Right atrium auricular region (tissue), 2 donors: Measurements from ENCODE around the gene TAX1BP1. TPM values are rescaled to one million over a fixed set of nuclear protein-coding genes. Genes with fewer than 3 reads are reported as not detected.

Source experiments
- DNase-seq: peaks from one replicate; pipeline ENCODE4 v3.0.0-alpha.2; 2019; ENCODE audit warnings: low spot score
- H3K27ac ChIP-seq, 2 donors: fragments of 200-600 bp; sonication (generic); 1 replicate in 1 of 2; 2 replicates in 1 of 2; pipeline ENCODE4 v1.5.1; 2016 to 2019
- H3K27me3 ChIP-seq, 2 donors: fragments of 200-600 bp; sonication (generic); one replicate each; pipeline versions ENCODE4 v1.5.1 to v1.6.0; 2017 to 2019
- H3K36me3 ChIP-seq: fragments of 200-600 bp; sonication (generic); one replicate; pipeline ENCODE4 v1.5.1; 2016
- H3K4me1 ChIP-seq, 2 donors: fragments of 200-600 bp; sonication (generic); one replicate each; pipeline versions ENCODE4 v1.5.1 to v1.6.0; 2017 to 2019
- H3K4me3 ChIP-seq, 2 donors: fragments of 200-600 bp; sonication (generic); 1 replicate in 1 of 2; 2 replicates in 1 of 2; pipeline ENCODE4 v1.5.1; 2017 to 2019; ENCODE audit warnings: mild to moderate bottlenecking in 1 of 2, moderate library complexity in 1 of 2
- H3K9me3 ChIP-seq, 2 donors: fragments of 200-600 bp; sonication (generic); one replicate each; pipeline ENCODE4 v1.5.1; 2019
- CTCF ChIP-seq, 2 donors: fragments of 200-600 bp; sonication (generic); IDR thresholded peaks; one replicate each; pipeline ENCODE4 v1.5.1; 2019; ENCODE audit warnings: antibody characterized with exemption in 2 of 2
- total RNA-seq, 2 donors: library from RNA; depleted of rRNA; stranded (reverse); fragments of >200 nt; gene quantifications; one replicate each; pipeline ENCODE4 v1.1.0, GENCODE V29; 2016

The TAX1BP1 gene
- total RNA-seq, 2 donors from 2014 or later: 90.0 to 124 TPM

GRCh38 chr7:27774717-27775328, 34.9 kb downstream of the TAX1BP1 start:
- no peaks in the 10 kb centered on the region for H3K9me3 ChIP-seq
- H3K27ac ChIP-seq: no peak overlapping the region
- H3K27me3 ChIP-seq: no peaks in the 10 kb centered on the region
- H3K4me3 ChIP-seq: no peak overlapping the region
- peaks cover 12% of the 10 kb centered on the region for H3K36me3 ChIP-seq
- peak in 1 of 2 donors; percentile 59 for TF ChIP-seq CTCF (IDR thresholded peaks at IDR 0.05)
- no peak for DNase-seq
- no peaks in the 10 kb centered on the region for H3K4me1 ChIP-seq

- H3K36me3 ChIP-seq: peaks cover 5% of the 10 kb centered on the region
- no peaks in the 10 kb centered on the region for H3K9me3 ChIP-seq
- no peaks in the 10 kb centered on the region for H3K27me3 ChIP-seq
- no peak for DNase-seq
- no peaks in the 10 kb centered on the region for H3K4me1 ChIP-seq
- H3K27ac ChIP-seq: no peak overlapping the region
- H3K4me3 ChIP-seq: no peak overlapping the region
- TF ChIP-seq CTCF (IDR thresholded peaks at IDR 0.05): no peak
Observed at GRCh38 chr7:27775782-27776181, 35.8 kb downstream of the TAX1BP1 start.

GRCh38 chr7:27777662-27778061, 37.7 kb downstream of the TAX1BP1 start:
- Histone ChIP-seq H3K27ac (no peak overlapping the region), H3K9me3 (no peaks in the 10 kb centered on the region), H3K4me3 (no peak overlapping the region), H3K36me3 (no peaks in the 10 kb centered on the region), H3K27me3 (no peaks in the 10 kb centered on the region), H3K4me1 (peaks cover 0 to 4% of the 10 kb centered on the region in 2 donors)
- no peak for TF ChIP-seq CTCF (IDR thresholded peaks at IDR 0.05)
- DNase-seq: no peak

- H3K27ac ChIP-seq: no peak overlapping the region
- DNase-seq: no peak
- H3K4me3 ChIP-seq: no peak overlapping the region
- no peaks in the 10 kb centered on the region for H3K36me3 ChIP-seq
- H3K27me3 ChIP-seq: no peaks in the 10 kb centered on the region
- H3K9me3 ChIP-seq: no peaks in the 10 kb centered on the region
- no peak for TF ChIP-seq CTCF (IDR thresholded peaks at IDR 0.05)
- H3K4me1 ChIP-seq: peaks cover 0 to 12% of the 10 kb centered on the region in 2 donors
Observed at GRCh38 chr7:27779873-27780272, 39.9 kb downstream of the TAX1BP1 start.

GRCh38 chr7:27781188-27781587, 41.2 kb downstream of the TAX1BP1 start:
- Histone ChIP-seq H3K4me3 (no peak overlapping the region), H3K9me3 (no peaks in the 10 kb centered on the region), H3K36me3 (peaks cover 12% of the 10 kb centered on the region), H3K27ac (no peak overlapping the region), H3K27me3 (no peaks in the 10 kb centered on the region), H3K4me1 (peaks cover 0 to 12% of the 10 kb centered on the region in 2 donors)
- TF ChIP-seq CTCF (IDR thresholded peaks at IDR 0.05): no peak
- no peak for DNase-seq

- no peaks in the 10 kb centered on the region for H3K9me3 ChIP-seq
- no peaks in the 10 kb centered on the region for H3K27me3 ChIP-seq
- peaks cover 27% of the 10 kb centered on the region for H3K36me3 ChIP-seq
- no peak overlapping the region for H3K27ac ChIP-seq
- peaks cover 0 to 12% of the 10 kb centered on the region in 2 donors for H3K4me1 ChIP-seq
- TF ChIP-seq CTCF (IDR thresholded peaks at IDR 0.05): no peak
- DNase-seq: no peak
- no peak overlapping the region for H3K4me3 ChIP-seq
Observed at GRCh38 chr7:27782849-27783248, 42.9 kb downstream of the TAX1BP1 start.
